H9 (cell line): ENCODE data around the gene CERS6. TPM values are rescaled to one million over a fixed set of nuclear protein-coding genes. Genes with fewer than 3 reads are reported as not detected.

ENCODE experiments used
- DNase-seq: peaks from one replicate; pipeline ENCODE4 v3.0.0-alpha.2; 2017
- H2AFZ ChIP-seq: one replicate; pipeline ENCODE4 v1.6.1; 2013; ENCODE audit warnings: mild to moderate bottlenecking, low read length, control low read depth, moderate library complexity
- H2AK5ac ChIP-seq: 2 replicates; pipeline ENCODE4 v1.6.1; 2013; ENCODE audit warnings: low read length, control low read depth, mixed read lengths; ENCODE audit not compliant: insufficient read length
- H2BK120ac ChIP-seq: one replicate; pipeline ENCODE4 v1.6.1; 2013; ENCODE audit warnings: low read depth, mild to moderate bottlenecking, low read length, control low read depth, inconsistent platforms; ENCODE audit not compliant: poor library complexity, severe bottlenecking
- H2BK12ac ChIP-seq: 2 replicates; pipeline ENCODE4 v1.6.1; 2013; ENCODE audit warnings: low read length, control low read depth, mixed read lengths, low read depth; ENCODE audit not compliant: insufficient read length
- H2BK15ac ChIP-seq: 2 replicates; pipeline ENCODE4 v1.6.1; 2013; ENCODE audit warnings: low read depth, low read length, control low read depth
- H2BK20ac ChIP-seq: one replicate; pipeline ENCODE4 v1.6.1; 2013; ENCODE audit warnings: low read depth, mild to moderate bottlenecking, low read length, control low read depth, inconsistent platforms; ENCODE audit not compliant: poor library complexity, severe bottlenecking
- H2BK5ac ChIP-seq: 2 replicates; pipeline ENCODE4 v1.6.1; 2013; ENCODE audit warnings: low read length, control low read depth, mixed read lengths; ENCODE audit not compliant: insufficient read length
- H3K14ac ChIP-seq: 2 replicates; pipeline ENCODE4 v1.6.1; 2013; ENCODE audit warnings: low read length, control low read depth; ENCODE audit not compliant: insufficient read depth
- H3K18ac ChIP-seq: 2 replicates; pipeline ENCODE4 v1.6.1; 2013; ENCODE audit warnings: low read depth, mild to moderate bottlenecking, mixed read lengths, low read length, control low read depth; ENCODE audit not compliant: insufficient read length
- H3K23ac ChIP-seq: 2 replicates; pipeline ENCODE4 v1.6.1; 2013; ENCODE audit warnings: low read length, control low read depth, mixed read lengths, low read depth; ENCODE audit not compliant: insufficient read length
- H3K23me2 ChIP-seq: 2 replicates; pipeline ENCODE4 v1.6.1; 2013; ENCODE audit warnings: low read depth, mild to moderate bottlenecking, mixed read lengths, low read length, control low read depth; ENCODE audit not compliant: insufficient read length, poor library complexity, severe bottlenecking
- H3K27ac ChIP-seq: 2 replicates; pipeline ENCODE4 v1.5.1; 2013; ENCODE audit warnings: low read length, control low read depth, mixed read lengths, low read depth; ENCODE audit not compliant: insufficient read length
- H3K27me3 ChIP-seq: 2 replicates; pipeline ENCODE4 v1.6.1; 2013; ENCODE audit warnings: low read length, control low read depth, inconsistent platforms; ENCODE audit not compliant: insufficient read depth
- H3K4ac ChIP-seq: 2 replicates; pipeline ENCODE4 v1.6.1; 2013; ENCODE audit warnings: low read depth, mild to moderate bottlenecking, control low read depth, inconsistent platforms, low read length, moderate library complexity
- H3K4me1 ChIP-seq: 2 replicates; pipeline ENCODE4 v1.6.1; 2013; ENCODE audit warnings: low read length, control low read depth, inconsistent platforms; ENCODE audit not compliant: insufficient read depth
- H3K4me2 ChIP-seq: 2 replicates; pipeline ENCODE4 v1.6.1; 2013; ENCODE audit warnings: low read length, control low read depth, mixed read lengths; ENCODE audit not compliant: insufficient read length, insufficient read depth
- H3K56ac ChIP-seq: 2 replicates; pipeline ENCODE4 v1.6.1; 2013; ENCODE audit warnings: low read depth, mild to moderate bottlenecking, mixed read lengths, low read length, control low read depth; ENCODE audit not compliant: insufficient read length
- H3K79me1 ChIP-seq: 2 replicates; pipeline ENCODE4 v1.6.1; 2013; ENCODE audit warnings: low read depth, mild to moderate bottlenecking, moderate library complexity, low read length, control low read depth, inconsistent platforms; ENCODE audit not compliant: insufficient read depth, poor library complexity, severe bottlenecking
- H3K79me2 ChIP-seq: 2 replicates; pipeline ENCODE4 v1.6.1; 2013; ENCODE audit warnings: low read length, control low read depth, inconsistent platforms; ENCODE audit not compliant: insufficient read depth
- H3K9ac ChIP-seq: 2 replicates; pipeline ENCODE4 v1.6.1; 2013; ENCODE audit warnings: low read length, control low read depth, mixed read lengths; ENCODE audit not compliant: insufficient read length; ENCODE audit errors: extremely low read depth
- H3K9me3 ChIP-seq: one replicate; pipeline ENCODE4 v1.6.1; 2013; ENCODE audit warnings: low read depth, low read length, inconsistent platforms; ENCODE audit not compliant: control insufficient read depth
- H3T11ph ChIP-seq: one replicate; pipeline ENCODE4 v1.6.1; 2013; ENCODE audit warnings: mild to moderate bottlenecking, low read length, control low read depth, inconsistent platforms
- H4K20me1 ChIP-seq: one replicate; pipeline ENCODE4 v1.6.1; 2013; ENCODE audit not compliant: control insufficient read depth, insufficient read length, insufficient read depth
- H4K5ac ChIP-seq: 2 replicates; pipeline ENCODE4 v1.6.1; 2013; ENCODE audit warnings: low read depth, mild to moderate bottlenecking, mixed read lengths, low read length, control low read depth; ENCODE audit not compliant: insufficient read length
- H4K8ac ChIP-seq: replicated peaks from 2 replicates; pipeline ENCODE4 v1.6.1; 2013; ENCODE audit warnings: low read length, control low read depth, mixed read lengths, low read depth; ENCODE audit not compliant: insufficient read length
- H4K91ac ChIP-seq: 2 replicates; pipeline ENCODE4 v1.6.1; 2013; ENCODE audit warnings: low read depth, mild to moderate bottlenecking, moderate library complexity, mixed read lengths, low read length, control low read depth; ENCODE audit not compliant: insufficient read length
- H3K27ac Mint-ChIP-seq, 3 experiments: 2 replicates in 2 of 3; 3 replicates in 1 of 3; pipeline ENCODE4 v1.8.0; 2020 to 2021; ENCODE audit warnings: mixed read lengths in 3 of 3, mild to moderate bottlenecking in 1 of 3, moderate library complexity in 1 of 3
- H3K27me3 Mint-ChIP-seq: 2 replicates; pipeline ENCODE4 v1.8.0; 2021; ENCODE audit warnings: low read depth, mild to moderate bottlenecking, moderate library complexity, mixed read lengths
- H3K36me3 Mint-ChIP-seq, 3 experiments: 2 replicates in 2 of 3; 3 replicates in 1 of 3; pipeline ENCODE4 v1.8.0; 2020 to 2021; ENCODE audit warnings: low read depth in 3 of 3, mixed read lengths in 3 of 3; ENCODE audit not compliant: insufficient read depth in 1 of 3
- H3K4me1 Mint-ChIP-seq, 2 experiments: 2 replicates each; pipeline ENCODE4 v1.8.0; 2020; ENCODE audit warnings: mixed read lengths in 2 of 2
- H3K4me3 Mint-ChIP-seq, 2 experiments: 2 replicates in 1 of 2; 3 replicates in 1 of 2; pipeline ENCODE4 v1.8.0; 2020 to 2021; ENCODE audit warnings: mild to moderate bottlenecking in 2 of 2, mixed read lengths in 2 of 2, moderate library complexity in 1 of 2
- H3K9me3 Mint-ChIP-seq, 2 experiments: 2 replicates in 1 of 2; 3 replicates in 1 of 2; pipeline ENCODE4 v1.8.0; 2020; ENCODE audit warnings: mild to moderate bottlenecking in 2 of 2, mixed read lengths in 2 of 2, moderate library complexity in 1 of 2
- CTCF ChIP-seq: fragments of 200-600 bp; sonication (generic); conservative IDR thresholded peaks from 3 replicates; pipeline ENCODE4 v1.8.0; 2021; ENCODE audit warnings: antibody characterized with exemption, mild to moderate bottlenecking
- WGBS: extraction: QIAGEN DNeasy Blood & Tissue Kit; methylation state at CpG from one replicate; pipeline ENCODE4 v1.1.7; 2013; ENCODE audit warnings: missing lambda C conversion rate, low lambda C conversion rate, mixed read lengths; ENCODE audit not compliant: insufficient read length; ENCODE audit errors: extremely low coverage; 5-methylcytosine and 5-hydroxymethylcytosine counted together
- total RNA-seq: library from RNA; stranded (reverse); gene quantifications from 2 replicates; pipeline ENCODE4 v1.2.1, GENCODE V29; 2021

The CERS6 gene
- total RNA-seq, 1 experiment from 2014 or later = 17.7 TPM

GRCh38 chr2:168596881-168597655 is 141.0 kb downstream of the CERS6 start:
- Histone ChIP-seq H3K79me2 (0 out of 2 replicates have a peak, but pooled peaks cover 2% of the 10 kb centered on the region), H3T11ph (no peak overlapping the region), H3K27ac (no peak overlapping the region), H2BK15ac (no peak overlapping the region), H4K5ac (no peak overlapping the region), H2BK120ac (no peak overlapping the region), H4K20me1 (no peaks in the 10 kb centered on the region), H2BK5ac (no peak overlapping the region), H3K79me1 (peaks cover 2% of the 10 kb centered on the region), H3K56ac (no peak overlapping the region), H2AK5ac (no peak overlapping the region), H3K4me2 (no peak overlapping the region), H3K9me3 (no peaks in the 10 kb centered on the region), H2AFZ (no peak overlapping the region), H3K4me1 (no peaks in the 10 kb centered on the region; the same call in 1 of the 2 replicates), H2BK12ac (no peak overlapping the region), H3K23me2 (no peaks in the 10 kb centered on the region), H3K27me3 (no peaks in the 10 kb centered on the region), H2BK20ac (no peak overlapping the region), H3K14ac (no peak overlapping the region), H3K18ac (no peak overlapping the region), H3K9ac (no peak overlapping the region), H3K4ac (no peak overlapping the region), H4K91ac (no peak overlapping the region), H3K23ac (no peak overlapping the region), H4K8ac (no peak overlapping the region)
- no peak overlapping the region for H3K4me3 Mint-ChIP-seq
- no peak for DNase-seq
- H3K4me1 Mint-ChIP-seq = peaks cover 21% of the 10 kb centered on the region in 2 experiments
- peaks cover 0 to 9% (median 4%) of the 10 kb centered on the region in 3 experiments; a peak in 1 of 7 replicates for H3K36me3 Mint-ChIP-seq
- WGBS = no CpG with 5 or more reads among the region's 6 CpGs
- H3K27ac Mint-ChIP-seq = no peak overlapping the region
- no peaks in the 10 kb centered on the region for H3K9me3 Mint-ChIP-seq
- TF ChIP-seq CTCF = no peak
- no peaks in the 10 kb centered on the region for H3K27me3 Mint-ChIP-seq
